Stromal cell of bone marrow (primary cell): ENCODE results near the gene BANP.
"Not testable (repeated sequence)": the region's sequence is repeated elsewhere in the genome, so short reads cannot be mapped to it uniquely, and the experiment has no call there.

Source experiments
- DNase-seq: peaks from one replicate; pipeline ENCODE4 v3.0.0-alpha.2; 2012; ENCODE audit warnings: low read depth

The BANP gene

DNA sequence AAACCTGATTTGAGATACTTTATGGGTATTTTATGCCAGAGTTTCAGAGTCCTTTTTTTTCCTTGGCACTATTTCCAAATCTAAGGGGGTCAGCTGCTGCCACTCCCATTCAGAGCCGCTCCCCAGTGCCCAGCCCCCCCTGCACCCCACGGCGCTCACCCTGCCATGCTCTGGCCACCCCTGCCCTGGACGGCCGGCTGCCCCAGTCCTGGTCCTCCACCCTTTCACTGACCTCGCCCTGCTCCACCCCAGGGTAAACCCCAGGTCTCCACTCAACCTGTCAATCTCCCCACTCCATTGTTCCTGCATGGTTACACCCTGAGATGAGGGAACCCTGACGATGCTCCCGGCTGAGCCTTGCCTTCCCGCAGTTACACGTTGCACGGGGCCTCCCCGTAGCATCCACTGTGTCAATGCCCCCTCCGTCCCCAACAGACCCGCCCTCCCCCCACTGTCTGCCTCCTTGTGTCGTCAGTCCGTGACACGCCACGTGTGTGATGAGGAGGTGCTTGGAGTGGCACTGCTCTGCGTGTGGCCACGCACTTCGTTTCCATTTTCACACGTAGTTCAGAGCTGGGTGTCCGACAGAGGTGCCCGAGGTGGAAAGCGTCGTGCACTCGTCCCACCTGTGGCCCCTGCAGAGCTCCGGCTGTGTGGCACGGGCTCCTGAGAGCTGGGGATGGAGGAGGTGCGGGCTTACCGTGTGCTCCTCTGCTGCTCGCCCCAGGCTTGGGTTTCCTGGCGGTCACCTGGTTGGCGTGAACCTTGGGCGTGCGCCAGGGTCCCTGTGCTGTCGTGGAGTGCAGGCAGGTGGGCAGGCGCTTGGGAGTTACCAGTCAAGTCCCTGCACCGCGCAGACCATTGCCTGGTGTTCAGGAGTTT lies 116.5 kb downstream of the BANP start:
- DNase-seq, result no peak

DNA sequence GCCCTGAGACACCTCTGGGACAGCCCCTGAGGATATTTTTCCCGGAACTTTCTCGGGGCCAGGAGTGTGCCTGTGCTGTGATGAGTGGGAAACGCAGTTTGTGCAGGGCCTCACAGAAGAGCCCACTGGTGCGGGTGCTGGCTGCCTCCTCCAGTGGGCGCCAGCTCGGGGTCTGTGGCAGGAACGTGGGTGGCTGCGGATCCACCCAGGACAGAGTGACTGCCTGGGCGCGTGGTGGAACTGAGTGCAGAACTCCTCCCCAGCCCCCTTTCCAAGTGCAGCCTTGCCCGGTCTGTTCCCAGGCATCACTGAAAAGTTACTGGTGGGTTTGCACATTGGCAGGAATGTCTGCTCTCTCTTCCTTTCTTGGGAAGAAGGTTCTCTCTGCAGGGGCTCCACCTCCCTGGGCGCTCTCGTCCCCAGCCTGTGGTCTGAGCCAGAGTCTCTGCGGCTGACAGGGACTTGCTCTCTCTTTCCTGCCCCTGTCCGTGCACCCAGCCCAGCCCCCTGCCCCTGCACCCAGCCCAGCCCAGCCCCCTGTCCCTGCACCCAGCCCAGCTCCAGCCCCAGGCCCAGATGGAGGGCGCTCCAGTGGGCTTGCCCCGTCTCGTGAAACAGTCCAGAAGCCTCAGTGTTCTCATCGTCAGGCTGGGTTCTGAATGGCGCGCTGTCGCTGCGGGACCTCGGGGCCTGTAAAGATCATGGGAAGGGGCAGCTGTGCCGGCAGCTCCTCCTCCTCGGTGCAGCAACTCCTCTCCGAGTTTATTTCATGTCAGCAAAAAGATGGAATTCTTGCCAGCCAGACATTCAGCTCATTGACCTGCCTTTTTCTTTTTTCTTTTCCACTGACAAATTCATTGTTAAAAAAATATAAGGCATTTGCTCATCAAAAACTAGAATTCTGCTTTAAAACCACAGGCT lies 117.5 kb downstream of the BANP start:
- no peak for DNase-seq

DNA sequence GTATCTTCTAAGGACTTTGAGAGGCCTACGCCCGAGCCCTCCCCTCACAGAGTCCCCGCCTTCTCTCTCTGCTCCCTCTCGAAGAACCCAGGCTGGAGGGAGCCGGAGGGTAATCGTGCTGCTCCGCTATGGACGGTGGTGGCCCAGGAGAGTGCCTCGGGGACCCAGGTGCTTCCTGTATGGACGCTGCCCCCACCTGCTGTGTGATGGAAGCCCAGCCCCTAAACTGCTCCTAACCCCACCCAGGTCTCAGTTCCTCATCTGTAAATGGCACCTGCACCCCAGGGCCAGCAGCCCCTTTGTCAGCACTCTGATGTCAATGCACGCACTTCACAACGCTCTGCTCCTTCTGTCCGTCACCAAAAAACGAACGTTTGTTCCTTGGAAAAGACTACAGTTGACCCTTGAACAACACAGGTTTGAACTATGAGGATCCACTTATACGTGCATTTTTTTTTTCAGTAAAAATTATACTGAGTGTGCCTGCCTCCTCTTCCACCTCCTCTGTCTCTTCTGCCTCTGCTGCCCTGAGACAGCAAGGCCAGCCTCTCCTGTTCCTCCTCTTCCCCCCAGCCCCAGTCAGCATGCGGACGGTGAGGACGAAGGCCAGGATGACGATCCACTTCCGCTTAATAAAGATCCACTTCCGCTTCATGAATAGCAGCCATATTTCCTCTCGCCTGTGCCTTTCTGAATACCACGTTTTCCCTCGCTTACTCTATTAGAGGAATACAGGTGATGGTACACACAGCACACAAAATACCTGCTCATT lies 118.3 kb downstream of the BANP start:
- DNase-seq, result no peak

- DNase-seq, result no peak
Observed at GRCh38 chr16:88070341-88070740, 119.1 kb downstream of the BANP start.

GRCh38 chr16:88070989-88071625 lies 119.9 kb downstream of the BANP start:
- DNase-seq, result no peak

- DNase-seq, result no peak
Observed at GRCh38 chr16:88071908-88072307, 120.7 kb downstream of the BANP start.

- no peak for DNase-seq
Observed at GRCh38 chr16:88072571-88073001, 121.4 kb downstream of the BANP start.

DNA sequence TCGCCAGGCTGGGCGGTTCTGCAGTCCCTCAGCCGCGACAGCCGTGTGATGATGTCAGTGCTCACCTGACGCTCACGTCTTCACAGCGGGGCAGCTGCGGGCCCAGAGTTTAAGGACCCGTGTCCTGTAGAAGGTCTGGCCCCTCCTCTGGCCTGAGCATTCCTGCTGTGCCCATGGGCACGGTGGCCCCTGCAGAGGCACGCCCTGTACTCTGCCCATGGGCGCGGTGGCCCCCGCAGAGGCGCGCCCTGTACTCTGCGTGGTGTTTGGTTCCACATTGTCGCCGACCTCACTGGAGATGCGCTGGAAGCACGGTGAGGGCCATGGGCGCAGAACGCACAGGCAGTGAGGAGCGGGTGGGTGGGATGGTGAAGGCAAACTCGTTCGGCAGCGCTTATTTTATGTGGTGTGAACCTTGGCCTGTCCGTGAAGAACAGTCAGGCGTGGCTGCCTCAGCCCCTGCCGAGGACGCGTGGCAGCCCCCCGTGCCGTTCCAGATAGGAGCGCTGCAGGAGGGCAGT lies 122.0 kb downstream of the BANP start:
- no peak for DNase-seq

DNA sequence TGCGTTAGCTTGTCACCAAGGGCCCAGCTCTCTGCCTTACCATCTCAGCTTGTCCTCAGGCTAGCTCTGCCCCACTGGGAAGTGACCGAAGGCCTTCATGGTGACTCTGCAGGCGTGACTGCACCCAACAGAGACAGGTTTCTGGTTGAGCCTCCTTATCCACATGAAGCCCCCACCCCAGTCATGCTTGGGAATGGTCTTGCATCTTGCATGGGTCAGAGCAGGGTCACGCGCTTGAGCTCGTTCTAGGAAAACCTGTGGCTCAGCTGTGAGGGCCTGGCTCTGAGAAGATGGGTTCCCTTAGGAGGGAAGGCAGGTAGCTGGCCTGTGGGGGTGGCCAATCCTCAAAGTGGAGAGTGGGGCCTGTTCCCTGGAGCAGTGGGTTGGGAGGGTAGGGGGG lies 122.8 kb downstream of the BANP start:
- no peak for DNase-seq

DNA sequence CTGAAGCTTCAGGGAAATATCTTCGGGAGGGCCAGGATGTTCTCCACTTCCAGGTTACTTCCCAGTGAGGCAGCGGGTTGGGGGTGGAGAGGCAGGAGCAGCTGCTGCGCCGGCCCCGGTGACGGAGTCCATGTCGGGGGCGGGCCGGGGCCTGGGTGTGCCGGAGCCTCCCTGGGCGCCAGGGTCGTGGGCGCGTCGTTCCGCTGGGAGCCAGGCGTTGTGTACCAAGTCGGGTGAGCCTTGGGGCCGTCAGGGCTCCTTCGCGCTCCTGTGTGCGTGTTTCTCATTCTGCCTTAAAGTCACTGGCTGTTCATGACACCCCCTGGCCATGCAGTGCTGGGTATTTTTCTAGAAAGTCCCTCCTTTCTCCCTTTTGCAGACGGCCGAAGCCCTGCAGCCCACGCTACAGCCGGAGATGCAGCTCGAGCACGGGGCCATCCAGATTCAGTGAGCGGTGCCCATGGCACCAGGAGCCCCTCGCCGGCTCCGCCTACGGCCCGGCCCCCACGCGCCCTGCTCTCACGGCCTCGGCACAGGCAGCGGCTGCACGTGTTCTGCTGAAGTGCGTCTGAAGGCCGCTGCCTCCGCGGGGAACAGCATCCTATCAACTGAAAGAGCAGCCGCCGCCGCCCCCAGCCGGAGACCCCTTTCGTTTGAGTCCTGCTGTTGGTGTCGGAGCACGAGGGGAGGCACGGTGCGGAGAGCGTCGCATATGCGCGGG lies 125.1 kb downstream of the BANP start:
- DNase-seq, result no peak

DNA sequence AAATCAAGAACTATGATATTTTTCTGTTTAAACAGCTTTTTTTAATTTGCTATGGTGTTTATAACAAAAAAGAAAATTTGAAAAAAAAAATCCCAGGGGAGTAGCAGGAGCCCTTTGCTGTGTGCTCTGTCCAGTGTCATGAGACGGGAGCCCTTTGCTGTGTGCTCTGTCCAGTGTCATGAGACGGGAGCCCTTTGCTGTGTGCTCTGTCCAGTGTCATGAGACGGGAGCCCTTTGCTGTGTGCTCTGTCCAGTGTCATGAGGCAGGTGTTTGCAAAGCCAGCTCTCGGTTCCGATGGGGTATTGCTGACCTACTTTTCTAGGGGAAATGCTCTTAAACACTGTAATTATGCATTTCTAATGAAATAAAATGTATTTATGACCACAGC lies 125.7 kb downstream of the BANP start:
- DNase-seq, result not testable (repeated sequence)

- no peak for DNase-seq
Observed at GRCh38 chr16:88077328-88078108, 126.3 kb downstream of the BANP start.

DNA sequence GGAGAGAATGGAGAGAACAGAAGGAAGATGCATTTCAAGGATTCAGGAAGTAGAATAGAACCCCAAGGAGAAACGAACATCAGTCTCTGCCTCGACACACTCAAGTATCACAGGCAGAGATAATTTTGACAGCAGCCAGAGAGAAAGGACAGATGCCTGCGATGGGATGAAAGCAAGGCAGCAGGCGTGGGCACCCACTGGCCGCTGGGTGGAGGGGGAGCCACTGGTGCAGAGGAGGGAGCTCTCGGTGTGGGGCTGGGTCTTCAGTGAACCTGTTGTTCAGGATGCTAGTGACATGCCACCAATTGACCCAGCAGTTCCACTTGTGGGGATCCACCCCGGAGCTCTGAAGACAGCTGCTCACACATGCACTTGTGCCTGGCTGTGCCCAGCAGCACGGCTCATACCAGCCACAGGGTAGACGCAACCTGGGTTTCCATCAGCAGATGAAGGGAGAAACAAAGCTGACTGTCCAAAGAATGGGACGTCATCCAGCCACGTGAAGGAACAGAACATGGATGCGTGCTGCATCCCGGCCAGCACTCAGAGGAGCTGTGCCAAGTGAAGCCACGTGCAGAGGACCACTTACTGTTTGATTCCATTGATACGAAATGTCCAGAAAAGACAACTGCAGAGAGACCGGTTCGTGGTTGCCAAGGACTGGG lies 127.0 kb downstream of the BANP start:
- DNase-seq, result no peak

DNA sequence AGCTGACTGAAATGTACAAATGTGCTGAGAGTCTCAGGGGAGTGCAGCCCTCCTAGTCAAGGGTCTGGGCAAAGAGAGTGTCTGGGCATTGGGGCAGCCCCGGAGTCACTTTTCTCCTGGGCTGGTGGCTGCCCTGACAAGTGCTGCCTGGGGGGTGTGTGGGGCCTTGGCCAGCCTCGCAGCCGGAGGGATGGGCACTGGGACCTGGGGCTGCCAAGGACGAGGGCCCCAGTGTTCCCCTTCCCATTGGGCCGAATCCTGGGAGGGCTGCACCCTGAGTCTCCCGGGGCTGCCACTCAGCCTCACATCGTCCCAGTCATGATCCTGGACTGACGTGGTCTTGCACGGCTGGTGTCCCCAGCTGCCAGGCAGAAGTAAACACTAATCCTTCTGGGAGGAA lies 132.3 kb downstream of the BANP start:
- no peak for DNase-seq

DNA sequence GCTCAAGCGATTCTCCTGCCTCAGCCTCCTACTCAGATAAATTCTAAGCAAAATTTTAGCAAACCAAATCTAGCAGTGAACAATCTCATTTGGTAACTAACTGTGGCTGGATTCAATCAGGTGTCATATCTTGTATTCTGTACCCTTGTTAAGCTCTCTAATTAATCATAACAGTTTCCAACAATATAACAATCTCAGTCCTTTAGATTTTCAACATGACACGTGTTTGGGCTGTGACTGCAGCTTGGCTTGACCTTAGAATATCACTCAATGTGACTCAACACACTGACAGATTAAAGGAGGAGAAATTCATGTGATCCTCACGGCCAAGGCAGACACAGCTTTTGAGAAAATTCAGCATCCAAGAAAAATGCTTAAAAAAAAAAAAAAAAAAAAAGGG lies 133.6 kb downstream of the BANP start:
- peak; percentile 68 for DNase-seq

DNA sequence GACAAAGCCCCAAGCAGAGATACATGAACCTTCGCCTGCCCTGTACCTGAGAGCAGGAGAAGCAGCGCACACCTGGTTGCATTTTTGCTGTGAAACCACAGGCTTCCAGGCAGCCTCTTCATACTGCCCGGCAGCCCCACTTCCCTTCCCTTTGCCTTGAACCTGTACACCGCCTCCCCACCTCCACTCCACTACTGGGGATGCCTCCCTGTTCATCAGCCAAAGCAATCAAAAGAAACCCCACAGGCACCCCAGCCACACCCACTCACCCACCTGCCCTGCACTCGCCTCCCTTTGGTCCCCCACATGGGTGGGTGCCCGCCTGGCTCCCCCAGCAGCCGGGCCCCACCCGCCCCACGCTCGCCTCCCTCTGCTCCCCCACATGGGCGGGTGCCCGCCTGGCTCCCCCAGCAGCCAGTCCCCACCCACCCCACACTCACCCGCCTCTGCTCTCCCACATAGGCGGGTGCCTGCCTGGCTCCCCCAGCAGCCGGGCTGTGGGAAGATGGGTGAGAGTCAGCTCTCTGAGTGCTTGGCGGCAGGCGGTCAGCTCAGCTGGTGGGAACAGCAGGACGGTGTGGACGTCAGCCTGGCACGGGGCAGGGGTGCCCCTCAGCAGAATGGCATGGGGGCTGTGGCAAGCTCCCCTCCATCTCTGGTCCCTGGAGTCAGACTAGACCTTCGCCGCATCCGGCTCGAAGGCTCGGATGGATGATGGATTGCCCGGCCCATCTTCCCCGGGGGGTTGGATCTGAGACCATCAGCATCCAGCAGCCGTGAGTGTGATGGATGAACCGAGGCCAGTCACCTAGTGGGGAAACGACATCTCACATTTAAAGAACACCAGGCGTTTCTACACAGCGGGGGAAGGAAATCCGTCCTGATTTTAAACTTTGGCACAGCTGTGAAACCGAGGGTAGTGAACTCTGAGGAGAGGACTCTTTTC lies 135.6 kb downstream of the BANP start:
- DNase-seq, result no peak

GRCh38 chr16:88087517-88087877 lies 136.3 kb downstream of the BANP start:
- no peak for DNase-seq

- DNase-seq, result no peak
Observed at GRCh38 chr16:88088161-88088581, 136.9 kb downstream of the BANP start.
